Peyer's patch (tissue), 4 donors: ENCODE measurements around the gene FTO.

Experiments
- POLR2A ChIP-seq, 2 donors: fragments of 450-650 bp; IDR thresholded peaks; one replicate each; pipeline ENCODE4 v1.5.1; 2017; ENCODE audit warnings: antibody characterized with exemption in 2 of 2, mild to moderate bottlenecking in 2 of 2, moderate library complexity in 2 of 2
- TF ChIP-seq, protein P1 (sequence below), 6 experiments: fragments of 450-650 bp in 4 of 6; fragments of 200-600 bp in 2 of 6; sonication (generic) in 1 of 6; IDR thresholded peaks; one replicate each; pipeline ENCODE4 v1.5.1; 2017 to 2019; ENCODE audit warnings: antibody characterized with exemption in 6 of 6, mild to moderate bottlenecking in 3 of 6, moderate library complexity in 1 of 6

DNA sequence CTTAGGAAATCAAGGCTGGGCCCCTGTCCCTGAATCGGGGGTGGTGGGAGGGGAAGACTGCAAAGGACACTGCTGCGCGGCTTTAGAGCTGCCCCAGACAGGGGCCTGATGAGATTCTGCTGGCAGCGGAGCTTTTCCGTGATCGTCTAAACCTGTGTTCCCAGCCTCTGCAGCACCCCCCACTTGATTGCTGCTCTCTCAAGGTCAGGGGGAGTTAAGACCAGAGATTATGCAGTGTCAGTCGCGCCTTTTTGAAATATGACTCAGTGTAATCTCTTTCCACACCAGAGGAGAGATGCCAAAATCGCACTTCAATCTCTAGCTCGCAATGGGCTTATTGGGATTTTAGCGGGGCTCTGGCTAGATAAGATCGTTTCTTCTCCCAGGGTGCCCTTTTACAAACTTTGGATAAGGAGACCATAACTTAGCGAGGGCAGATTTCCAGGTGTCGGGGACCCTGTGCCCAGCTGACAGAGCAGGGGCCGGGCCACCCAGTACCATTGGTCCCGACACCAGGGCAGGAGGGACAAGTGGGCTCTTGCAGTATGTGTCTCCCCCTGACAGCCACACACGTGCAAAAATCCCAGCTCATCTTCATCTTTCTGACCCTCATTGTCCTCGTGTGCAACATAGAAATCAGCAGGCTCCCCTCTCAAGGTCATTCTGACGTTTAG is 495.7 kb downstream of the FTO start:
- TF ChIP-seq, protein P1, sequence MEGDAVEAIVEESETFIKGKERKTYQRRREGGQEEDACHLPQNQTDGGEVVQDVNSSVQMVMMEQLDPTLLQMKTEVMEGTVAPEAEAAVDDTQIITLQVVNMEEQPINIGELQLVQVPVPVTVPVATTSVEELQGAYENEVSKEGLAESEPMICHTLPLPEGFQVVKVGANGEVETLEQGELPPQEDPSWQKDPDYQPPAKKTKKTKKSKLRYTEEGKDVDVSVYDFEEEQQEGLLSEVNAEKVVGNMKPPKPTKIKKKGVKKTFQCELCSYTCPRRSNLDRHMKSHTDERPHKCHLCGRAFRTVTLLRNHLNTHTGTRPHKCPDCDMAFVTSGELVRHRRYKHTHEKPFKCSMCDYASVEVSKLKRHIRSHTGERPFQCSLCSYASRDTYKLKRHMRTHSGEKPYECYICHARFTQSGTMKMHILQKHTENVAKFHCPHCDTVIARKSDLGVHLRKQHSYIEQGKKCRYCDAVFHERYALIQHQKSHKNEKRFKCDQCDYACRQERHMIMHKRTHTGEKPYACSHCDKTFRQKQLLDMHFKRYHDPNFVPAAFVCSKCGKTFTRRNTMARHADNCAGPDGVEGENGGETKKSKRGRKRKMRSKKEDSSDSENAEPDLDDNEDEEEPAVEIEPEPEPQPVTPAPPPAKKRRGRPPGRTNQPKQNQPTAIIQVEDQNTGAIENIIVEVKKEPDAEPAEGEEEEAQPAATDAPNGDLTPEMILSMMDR (IDR thresholded peaks at IDR 0.05): no peak
- no peak for TF ChIP-seq POLR2A (IDR thresholded peaks at IDR 0.05)
